ENCODE results near the gene ADCY10. TPM values are rescaled to one million over a fixed set of nuclear protein-coding genes. Genes with fewer than 3 reads are reported as not detected.

The ADCY10 gene
- total and polyA plus RNA-seq, 9 of the 15 experiments (the other 6 are each of a cell fraction or from before 2014, with no cell fraction given): 0.08 to 0.86 (median 0.22) TPM

DNA sequence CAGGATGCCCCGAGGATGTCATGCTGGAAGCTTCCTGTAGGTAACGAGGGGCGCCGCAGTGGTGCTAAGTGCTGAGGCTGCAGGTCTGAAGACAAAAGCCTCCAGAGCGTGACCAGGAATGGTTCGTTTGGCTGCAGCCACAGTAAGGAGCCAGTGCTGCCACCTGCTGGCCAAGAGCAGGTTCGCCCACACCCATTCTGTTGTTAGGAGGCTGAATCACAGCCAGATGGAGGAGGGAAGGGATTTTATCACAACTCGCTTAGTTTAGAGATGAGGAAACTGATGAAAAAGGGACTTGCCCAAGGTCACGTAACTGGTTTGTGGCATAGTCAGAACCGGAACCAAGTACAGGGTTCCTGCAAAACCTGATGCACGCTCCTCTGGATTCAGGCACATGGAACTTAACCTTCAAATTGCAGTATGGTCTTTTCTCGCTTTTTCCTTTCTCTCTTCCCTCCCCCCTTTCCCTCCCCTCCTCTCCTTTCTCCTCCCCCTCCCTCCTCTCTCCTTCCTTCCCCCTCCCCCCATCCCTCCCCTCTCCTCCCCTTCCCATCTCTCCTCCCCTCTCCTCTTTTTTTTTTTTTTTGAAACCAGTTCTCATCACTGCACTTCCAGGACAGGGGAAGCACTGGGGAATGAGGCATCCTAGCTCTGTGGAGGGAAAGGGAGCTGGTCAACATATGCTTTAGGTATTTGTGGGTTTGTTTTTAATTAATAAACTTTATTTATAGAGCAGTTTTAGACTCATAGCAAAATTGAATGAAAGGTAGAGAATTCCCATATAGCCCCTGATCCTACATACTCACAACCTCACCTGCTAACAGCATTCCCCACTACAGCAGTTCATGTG is 110.4 kb downstream of the ADCY10 start (continued):
- TF ChIP-seq, protein P1, sequence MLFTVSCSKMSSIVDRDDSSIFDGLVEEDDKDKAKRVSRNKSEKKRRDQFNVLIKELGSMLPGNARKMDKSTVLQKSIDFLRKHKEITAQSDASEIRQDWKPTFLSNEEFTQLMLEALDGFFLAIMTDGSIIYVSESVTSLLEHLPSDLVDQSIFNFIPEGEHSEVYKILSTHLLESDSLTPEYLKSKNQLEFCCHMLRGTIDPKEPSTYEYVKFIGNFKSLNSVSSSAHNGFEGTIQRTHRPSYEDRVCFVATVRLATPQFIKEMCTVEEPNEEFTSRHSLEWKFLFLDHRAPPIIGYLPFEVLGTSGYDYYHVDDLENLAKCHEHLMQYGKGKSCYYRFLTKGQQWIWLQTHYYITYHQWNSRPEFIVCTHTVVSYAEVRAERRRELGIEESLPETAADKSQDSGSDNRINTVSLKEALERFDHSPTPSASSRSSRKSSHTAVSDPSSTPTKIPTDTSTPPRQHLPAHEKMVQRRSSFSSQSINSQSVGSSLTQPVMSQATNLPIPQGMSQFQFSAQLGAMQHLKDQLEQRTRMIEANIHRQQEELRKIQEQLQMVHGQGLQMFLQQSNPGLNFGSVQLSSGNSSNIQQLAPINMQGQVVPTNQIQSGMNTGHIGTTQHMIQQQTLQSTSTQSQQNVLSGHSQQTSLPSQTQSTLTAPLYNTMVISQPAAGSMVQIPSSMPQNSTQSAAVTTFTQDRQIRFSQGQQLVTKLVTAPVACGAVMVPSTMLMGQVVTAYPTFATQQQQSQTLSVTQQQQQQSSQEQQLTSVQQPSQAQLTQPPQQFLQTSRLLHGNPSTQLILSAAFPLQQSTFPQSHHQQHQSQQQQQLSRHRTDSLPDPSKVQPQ (CRISPR knock-in tag; IDR thresholded peaks at IDR 0.05; ENCODE audit: borderline replicate concordance): no peak
- no peak for TF ChIP-seq ARHGAP35 (IDR thresholded peaks at IDR 0.05; ENCODE audit: partially characterized antibody)
- TF ChIP-seq MCM7 (IDR thresholded peaks at IDR 0.05): no peak
- TF ChIP-seq HIVEP1 (CRISPR knock-in tag; IDR thresholded peaks at IDR 0.05): no peak
- no peak for TF ChIP-seq ZZZ3 (IDR thresholded peaks at IDR 0.05)
- no peak for TF ChIP-seq HMGN3 (IDR thresholded peaks at IDR 0.05; ENCODE audit: borderline replicate concordance, extremely low read depth, insufficient read length, low read depth, low read length)
- TF ChIP-seq, protein P2, sequence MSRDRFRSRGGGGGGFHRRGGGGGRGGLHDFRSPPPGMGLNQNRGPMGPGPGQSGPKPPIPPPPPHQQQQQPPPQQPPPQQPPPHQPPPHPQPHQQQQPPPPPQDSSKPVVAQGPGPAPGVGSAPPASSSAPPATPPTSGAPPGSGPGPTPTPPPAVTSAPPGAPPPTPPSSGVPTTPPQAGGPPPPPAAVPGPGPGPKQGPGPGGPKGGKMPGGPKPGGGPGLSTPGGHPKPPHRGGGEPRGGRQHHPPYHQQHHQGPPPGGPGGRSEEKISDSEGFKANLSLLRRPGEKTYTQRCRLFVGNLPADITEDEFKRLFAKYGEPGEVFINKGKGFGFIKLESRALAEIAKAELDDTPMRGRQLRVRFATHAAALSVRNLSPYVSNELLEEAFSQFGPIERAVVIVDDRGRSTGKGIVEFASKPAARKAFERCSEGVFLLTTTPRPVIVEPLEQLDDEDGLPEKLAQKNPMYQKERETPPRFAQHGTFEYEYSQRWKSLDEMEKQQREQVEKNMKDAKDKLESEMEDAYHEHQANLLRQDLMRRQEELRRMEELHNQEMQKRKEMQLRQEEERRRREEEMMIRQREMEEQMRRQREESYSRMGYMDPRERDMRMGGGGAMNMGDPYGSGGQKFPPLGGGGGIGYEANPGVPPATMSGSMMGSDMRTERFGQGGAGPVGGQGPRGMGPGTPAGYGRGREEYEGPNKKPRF (IDR thresholded peaks at IDR 0.05; ENCODE audit: low read depth, low read length): no peak
- TF ChIP-seq TCFL5 (CRISPR knock-in tag; conservative IDR thresholded peaks at IDR 0.05): no peak
- no peak for TF ChIP-seq U2AF1 (optimal IDR thresholded peaks at IDR 0.05; ENCODE audit: low read depth, low read length)
- no peak for TF ChIP-seq ZNF431 (CRISPR knock-in tag; IDR thresholded peaks at IDR 0.05)
- no peak for TF ChIP-seq U2AF2 (optimal IDR thresholded peaks at IDR 0.05; ENCODE audit: low read depth, low read length)
- TF ChIP-seq ZNF76 (CRISPR knock-in tag; IDR thresholded peaks at IDR 0.05; ENCODE audit: borderline replicate concordance): no peak
- no peak for TF ChIP-seq ZNF121 (CRISPR knock-in tag; conservative IDR thresholded peaks at IDR 0.05)
- TF ChIP-seq ZKSCAN8 (CRISPR knock-in tag; IDR thresholded peaks at IDR 0.05): no peak
- TF ChIP-seq, protein P3, sequence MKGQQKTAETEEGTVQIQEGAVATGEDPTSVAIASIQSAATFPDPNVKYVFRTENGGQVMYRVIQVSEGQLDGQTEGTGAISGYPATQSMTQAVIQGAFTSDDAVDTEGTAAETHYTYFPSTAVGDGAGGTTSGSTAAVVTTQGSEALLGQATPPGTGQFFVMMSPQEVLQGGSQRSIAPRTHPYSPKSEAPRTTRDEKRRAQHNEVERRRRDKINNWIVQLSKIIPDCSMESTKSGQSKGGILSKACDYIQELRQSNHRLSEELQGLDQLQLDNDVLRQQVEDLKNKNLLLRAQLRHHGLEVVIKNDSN (CRISPR knock-in tag; IDR thresholded peaks at IDR 0.05): peak; percentile 62
- TF ChIP-seq ZNF311 (CRISPR knock-in tag; IDR thresholded peaks at IDR 0.05): no peak
- no peak for TF ChIP-seq MCM5 (IDR thresholded peaks at IDR 0.05; ENCODE audit: low read depth)
- TF ChIP-seq SMAD2 (IDR thresholded peaks at IDR 0.05; ENCODE audit: low read depth, low read length): no peak
- no peak for TF ChIP-seq ZNF696 (CRISPR knock-in tag; conservative IDR thresholded peaks at IDR 0.05)
- TF ChIP-seq ZNF668 (CRISPR knock-in tag; IDR thresholded peaks at IDR 0.05): no peak
- peak; percentile 76 for TF ChIP-seq PCBP1 (IDR thresholded peaks at IDR 0.05; ENCODE audit: low read depth, low read length, poor library complexity, severe bottlenecking)
